SIG-M5 (cell line): Measurements from ENCODE around the gene CADPS.

Source experiments
- DNase-seq: peaks from one replicate; lab custom pipeline; 2025; lab: John Stamatoyannopoulos, UW

Gene CADPS

GRCh38 chr3:62686503-62687294 is 188.5 kb downstream of the CADPS start:
- DNase-seq: no peak

DNA sequence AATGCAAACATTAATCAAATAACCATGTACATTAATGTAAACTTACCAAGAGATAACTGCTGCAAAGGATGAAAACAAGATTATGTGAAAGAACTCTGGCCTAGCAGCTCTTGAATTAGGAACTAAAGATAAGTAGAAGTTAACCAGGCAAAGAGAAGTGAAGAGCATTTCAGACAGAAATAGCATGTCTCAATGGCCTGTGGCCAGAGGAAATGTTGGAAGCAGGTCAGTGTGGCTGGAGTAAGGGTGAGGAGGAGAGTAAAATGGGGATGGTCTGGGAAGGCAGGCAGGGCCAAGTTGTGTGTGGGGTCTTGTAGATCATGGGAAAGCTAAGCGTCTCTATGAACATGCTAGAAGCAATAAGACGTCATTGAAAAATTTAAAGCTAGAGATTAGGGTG is 192.4 kb downstream of the CADPS start:
- no peak for DNase-seq

GRCh38 chr3:62679988-62680387 is 195.2 kb downstream of the CADPS start:
- DNase-seq: no peak

GRCh38 chr3:62678841-62679240 is 196.4 kb downstream of the CADPS start:
- no peak for DNase-seq

DNA sequence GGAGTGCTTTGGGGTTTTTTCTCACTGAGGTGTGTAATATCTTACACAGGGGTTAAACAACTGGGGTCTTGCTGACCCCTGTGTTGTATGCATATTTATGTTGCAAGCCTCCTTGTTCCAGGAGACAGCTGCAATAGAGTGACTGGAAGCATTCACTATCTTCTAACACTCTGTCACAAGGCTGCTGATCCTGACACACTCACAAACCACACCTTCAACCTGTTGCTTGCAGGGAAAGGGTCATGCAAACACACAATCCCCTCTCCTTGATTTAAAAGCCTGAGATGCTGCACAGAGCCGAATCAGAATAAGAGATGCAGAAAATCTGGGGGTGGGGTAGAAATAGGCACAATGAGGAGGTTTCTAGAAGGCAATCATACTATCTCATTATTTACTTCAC is 197.3 kb downstream of the CADPS start:
- no peak for DNase-seq

GRCh38 chr3:62676689-62677271 is 198.4 kb downstream of the CADPS start:
- DNase-seq: no peak

- no peak for DNase-seq
Observed at GRCh38 chr3:62675492-62675891, 199.7 kb downstream of the CADPS start.

GRCh38 chr3:62672988-62673313 is 202.3 kb downstream of the CADPS start:
- DNase-seq: no peak

GRCh38 chr3:62672270-62672987 is 202.8 kb downstream of the CADPS start:
- DNase-seq: no peak

DNA sequence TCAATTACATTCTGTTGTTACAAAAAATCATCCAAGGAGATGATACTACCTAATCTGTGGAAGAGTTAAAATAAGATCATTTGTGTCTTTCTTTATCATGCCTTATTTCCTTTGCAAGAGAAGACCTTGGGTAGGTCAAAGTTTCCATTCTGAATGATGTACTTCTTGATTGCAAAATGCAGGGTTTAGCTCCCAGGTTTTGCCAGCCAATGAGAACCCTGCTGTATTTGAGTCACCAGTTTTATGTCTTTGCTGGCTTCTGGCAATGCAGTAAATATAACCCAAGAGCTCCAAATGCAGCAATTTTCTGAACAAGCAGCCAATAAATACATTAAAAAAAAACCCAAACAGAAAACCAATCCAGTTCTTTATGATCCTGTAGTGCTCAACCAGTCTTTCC is 204.9 kb downstream of the CADPS start:
- DNase-seq: no peak

DNA sequence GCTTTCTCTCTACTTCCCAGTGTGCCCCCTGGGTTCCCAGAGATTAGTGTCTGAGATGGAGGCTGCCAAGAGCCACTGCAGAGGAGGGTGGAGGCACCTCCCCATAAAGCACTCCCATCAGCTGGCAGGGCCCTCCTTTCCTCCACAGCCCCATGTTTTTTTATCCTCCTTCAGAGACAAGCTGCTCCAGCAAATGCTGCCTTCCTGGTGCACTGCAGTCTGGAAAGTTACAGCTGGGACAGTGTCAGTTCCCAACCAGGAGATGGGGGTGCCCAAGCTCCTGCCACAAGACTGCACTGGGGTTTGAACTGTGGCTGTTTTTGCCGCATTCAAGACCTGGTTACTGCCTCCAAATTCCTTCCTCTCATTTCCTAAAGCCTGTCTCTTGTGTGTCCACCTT is 206.1 kb downstream of the CADPS start:
- DNase-seq: no peak

DNA sequence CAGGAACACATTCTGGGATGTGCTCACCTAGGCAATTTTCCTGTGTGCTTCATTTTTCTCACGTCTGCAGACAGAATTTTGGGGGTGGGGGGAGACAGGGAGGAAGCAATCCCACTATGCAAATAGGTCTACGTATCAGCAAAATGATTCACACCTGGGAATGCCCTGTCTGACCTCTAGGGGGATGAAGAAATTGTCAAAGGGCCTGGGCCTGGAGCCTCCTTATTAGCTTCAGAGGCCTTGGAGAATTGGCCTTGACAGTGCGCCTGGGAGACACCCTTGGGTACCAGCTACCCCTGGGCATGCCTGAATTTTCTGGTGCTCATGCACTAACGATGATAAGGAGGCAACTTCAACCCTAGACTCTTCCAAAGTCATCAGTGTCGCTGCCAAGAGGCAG is 207.5 kb downstream of the CADPS start:
- DNase-seq: no peak

DNA sequence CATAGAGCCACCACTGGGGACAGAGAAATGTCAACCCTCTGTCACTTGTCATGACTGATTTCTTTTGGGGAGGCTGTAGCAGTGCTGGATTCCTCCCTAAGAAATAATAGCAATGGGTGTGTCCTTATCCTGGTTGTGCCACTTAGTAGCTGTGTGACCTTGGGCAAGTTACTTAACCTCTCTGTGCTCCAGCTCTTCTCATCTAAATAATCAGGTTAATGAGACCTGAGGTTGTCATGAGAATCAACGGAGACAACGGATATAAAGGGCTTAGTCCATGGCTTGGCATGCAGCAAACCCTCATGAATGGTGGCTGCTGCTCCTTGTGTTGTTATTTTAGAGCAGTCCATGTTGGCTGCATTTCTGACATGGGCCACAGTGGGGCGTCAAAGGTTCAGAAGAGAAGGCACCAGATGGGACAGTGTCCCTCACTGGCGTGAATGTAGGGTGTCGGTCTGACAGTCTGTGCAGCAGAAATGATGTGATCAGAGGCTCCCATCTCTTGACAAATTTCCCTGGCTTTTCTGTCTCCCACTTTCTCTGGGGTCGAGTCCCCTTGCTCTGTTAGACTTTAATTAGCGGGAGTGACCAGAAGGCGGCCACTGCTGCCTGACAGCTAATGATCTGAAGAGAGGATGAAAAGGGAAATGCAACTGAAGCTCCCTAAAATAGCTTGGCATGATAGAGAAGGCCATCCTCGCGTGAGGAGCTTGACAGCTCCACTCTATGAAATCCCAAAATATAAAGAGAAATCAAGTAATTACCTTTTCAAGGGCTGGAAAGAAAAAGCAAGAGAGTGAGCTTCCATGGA is 209.4 kb downstream of the CADPS start:
- DNase-seq: no peak

DNA sequence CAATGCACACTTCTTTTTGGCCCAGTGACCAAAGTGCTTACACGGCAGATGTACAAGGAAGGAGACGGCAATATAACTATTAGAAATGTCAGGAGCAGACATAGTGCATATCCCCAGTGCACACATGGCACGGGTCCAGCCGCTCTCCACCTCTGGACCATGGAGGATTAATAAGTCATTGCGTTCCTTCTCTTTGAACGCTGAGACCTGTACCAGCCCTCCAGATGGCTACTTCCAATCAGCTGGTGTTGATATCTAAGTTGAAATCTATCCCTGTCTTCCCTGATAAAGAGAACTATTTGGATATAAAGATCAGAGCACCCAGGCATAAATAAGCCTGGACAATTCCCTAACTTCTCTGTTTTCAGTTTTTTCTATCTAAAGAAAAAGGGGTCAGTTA is 212.5 kb downstream of the CADPS start:
- no peak for DNase-seq

GRCh38 chr3:62659660-62660059 is 215.6 kb downstream of the CADPS start:
- no peak for DNase-seq

GRCh38 chr3:62655691-62656063 is 219.5 kb downstream of the CADPS start:
- no peak for DNase-seq

DNA sequence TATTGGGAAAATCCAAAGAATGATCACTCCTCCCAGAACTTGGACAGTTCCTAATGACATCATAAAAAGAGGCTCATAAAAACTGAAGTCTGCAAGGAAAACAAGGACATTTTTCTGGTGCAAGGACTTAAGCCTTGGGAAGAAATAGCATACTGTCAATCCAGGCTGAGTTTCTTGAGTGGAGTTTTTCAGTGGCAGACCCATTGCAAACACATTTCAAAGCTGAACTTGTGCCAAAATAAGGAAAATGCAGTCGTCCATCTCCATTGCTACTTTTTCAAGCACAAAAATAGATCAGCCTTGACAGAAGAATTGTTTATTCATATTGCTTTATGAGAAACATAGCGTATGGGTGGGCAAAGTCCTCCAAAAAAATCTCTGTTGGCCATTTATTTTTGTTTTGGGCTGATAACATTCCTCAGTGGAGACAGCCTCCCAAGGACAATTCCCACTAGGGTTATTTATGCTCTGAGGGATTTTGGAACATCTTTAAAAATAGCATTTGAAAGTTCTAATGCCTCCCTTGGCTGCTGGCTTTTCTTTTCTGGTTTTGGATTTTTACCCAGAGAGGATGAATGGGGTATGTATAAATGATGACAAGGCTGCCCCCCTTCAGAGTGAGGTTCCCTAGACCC is 220.0 kb downstream of the CADPS start:
- no peak for DNase-seq

DNA sequence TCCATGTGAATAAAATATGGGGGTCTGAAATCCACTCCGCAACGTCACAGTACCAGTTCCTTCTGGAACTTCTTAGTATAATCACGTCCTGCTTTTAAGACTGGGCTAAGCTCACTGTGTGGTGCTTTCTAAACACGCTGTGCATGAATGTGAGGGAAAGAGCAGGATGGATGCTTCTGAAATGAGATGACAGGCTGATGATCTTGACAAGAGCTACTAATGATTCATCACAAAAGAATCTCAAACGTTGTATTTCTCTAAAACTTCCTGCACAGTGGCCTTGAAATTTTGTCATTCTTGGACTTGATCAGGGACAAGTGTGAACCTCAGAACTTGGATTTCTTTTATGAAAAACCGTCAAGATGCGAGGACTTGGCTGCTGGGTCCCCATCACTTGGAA is 221.4 kb downstream of the CADPS start:
- no peak for DNase-seq

DNA sequence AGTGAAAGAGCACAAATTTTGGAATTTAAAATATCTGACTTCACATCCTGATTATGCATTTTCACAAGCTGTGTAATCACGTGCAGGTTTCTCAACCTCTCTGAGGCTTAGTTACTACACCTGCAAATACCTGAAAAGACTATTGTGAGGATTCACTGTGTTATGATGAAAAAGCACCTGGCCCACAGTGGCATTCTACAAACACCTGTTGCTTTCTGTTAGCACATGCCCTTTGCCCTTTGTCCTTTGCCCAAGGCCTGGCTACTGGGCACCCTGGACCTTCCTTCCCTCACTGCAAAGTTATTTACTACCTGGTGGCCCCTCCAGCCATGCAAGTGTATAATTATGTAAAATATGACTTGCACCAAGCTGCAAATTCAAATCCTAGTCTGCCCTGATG is 227.5 kb downstream of the CADPS start:
- DNase-seq: no peak

DNA sequence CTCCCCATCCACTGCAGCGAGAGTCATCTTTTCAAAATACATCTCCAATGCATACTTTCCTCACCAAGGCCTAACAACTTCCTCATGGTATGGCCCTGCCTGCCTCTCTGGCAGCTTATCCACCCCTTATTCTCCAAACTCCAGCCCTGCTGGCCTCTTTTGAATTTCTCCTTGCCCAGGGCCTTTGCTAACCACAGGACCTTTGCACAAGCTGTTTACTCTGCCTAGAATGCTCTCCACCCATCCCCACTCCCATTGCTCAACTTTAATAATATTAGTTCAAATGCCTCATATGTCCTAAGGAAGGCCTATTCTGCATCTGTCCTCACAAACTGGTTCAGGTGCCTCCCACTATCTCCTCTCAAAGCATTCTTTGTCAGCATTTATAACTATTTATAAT is 230.7 kb downstream of the CADPS start:
- no peak for DNase-seq

GRCh38 chr3:62638316-62638715 is 236.9 kb downstream of the CADPS start:
- DNase-seq: no peak

DNA sequence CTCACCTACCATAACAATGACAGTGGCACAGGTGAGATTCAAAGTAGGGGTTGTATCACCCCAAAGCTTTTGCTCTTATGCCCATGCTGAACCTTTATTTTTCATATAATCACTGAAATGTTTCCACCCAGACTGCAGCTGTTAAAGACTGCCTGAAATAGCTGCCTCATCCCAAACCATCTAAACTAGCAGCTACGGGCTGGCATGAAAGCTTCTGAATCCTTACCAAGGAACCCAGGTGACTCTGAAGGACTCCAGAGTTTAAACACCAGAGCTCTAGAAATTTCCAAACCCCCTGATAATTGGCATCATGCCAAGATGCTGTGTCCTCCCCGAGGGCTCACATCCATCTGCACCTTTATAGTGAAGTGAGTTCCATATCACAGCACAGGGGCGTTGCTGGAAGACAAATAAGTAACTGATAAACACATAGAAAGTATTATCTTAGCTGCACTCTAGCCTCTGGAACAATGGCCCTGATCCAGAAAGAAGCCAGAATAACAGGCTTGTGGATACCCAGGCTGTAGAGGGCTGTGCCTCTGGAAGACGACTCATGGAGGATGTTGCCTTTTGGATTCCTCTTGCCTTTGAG is 238.9 kb downstream of the CADPS start:
- DNase-seq: no peak
